HEK293 (cell line): ENCODE measurements around the gene RHEB.

Experiments
- GLIS1 ChIP-seq: fragments of 450-650 bp; formaldehyde crosslinking; IDR thresholded peaks from 2 replicates; pipeline ENCODE4 v1.5.1; 2016; ENCODE audit warnings: missing biosample characterization, missing genetic modification characterization
- ZEB2 ChIP-seq: fragments of 450-650 bp; formaldehyde crosslinking; IDR thresholded peaks from 2 replicates; pipeline ENCODE4 v1.5.1; 2016; ENCODE audit warnings: missing biosample characterization, missing genetic modification characterization
- ZNF146 ChIP-seq: fragments of 450-650 bp; formaldehyde crosslinking; IDR thresholded peaks from 2 replicates; pipeline ENCODE4 v1.5.1; 2016; ENCODE audit warnings: missing biosample characterization, missing genetic modification characterization
- ZNF221 ChIP-seq: fragments of 450-650 bp; formaldehyde crosslinking; IDR thresholded peaks from 2 replicates; pipeline ENCODE4 v1.5.1; 2017; ENCODE audit warnings: missing biosample characterization, missing genetic modification characterization, borderline replicate concordance
- ZNF48 ChIP-seq: fragments of 450-650 bp; formaldehyde crosslinking; IDR thresholded peaks from 2 replicates; pipeline ENCODE4 v1.5.1; 2016; ENCODE audit warnings: missing biosample characterization, missing genetic modification characterization
- ZNF513 ChIP-seq: fragments of 450-650 bp; IDR thresholded peaks from 2 replicates; pipeline ENCODE4 v1.5.1; 2018; ENCODE audit warnings: missing biosample characterization, missing genetic modification characterization
- ZNF549 ChIP-seq: fragments of 450-650 bp; IDR thresholded peaks from 2 replicates; pipeline ENCODE4 v1.5.1; 2018; ENCODE audit warnings: missing biosample characterization, missing genetic modification characterization, mild to moderate bottlenecking, inconsistent platforms, moderate library complexity
- TF ChIP-seq, protein P1 (sequence below): fragments of 450-650 bp; formaldehyde crosslinking; IDR thresholded peaks from 2 replicates; pipeline ENCODE4 v1.5.1; 2016; ENCODE audit warnings: missing biosample characterization, missing genetic modification characterization
- TF ChIP-seq, protein P2 (sequence below): fragments of 450-650 bp; formaldehyde crosslinking; IDR thresholded peaks from 2 replicates; pipeline ENCODE4 v1.5.1; 2016; ENCODE audit warnings: missing biosample characterization, missing genetic modification characterization
- TF ChIP-seq, protein P3 (sequence below): fragments of 450-650 bp; formaldehyde crosslinking; conservative IDR thresholded peaks from 2 replicates; pipeline ENCODE4 v1.5.1; 2016; ENCODE audit warnings: low read depth, missing biosample characterization, missing genetic modification characterization
- TF ChIP-seq, protein P4 (sequence below): fragments of 450-650 bp; formaldehyde crosslinking; IDR thresholded peaks from 2 replicates; pipeline ENCODE4 v1.5.1; 2016; ENCODE audit warnings: missing biosample characterization, missing genetic modification characterization

DNA sequence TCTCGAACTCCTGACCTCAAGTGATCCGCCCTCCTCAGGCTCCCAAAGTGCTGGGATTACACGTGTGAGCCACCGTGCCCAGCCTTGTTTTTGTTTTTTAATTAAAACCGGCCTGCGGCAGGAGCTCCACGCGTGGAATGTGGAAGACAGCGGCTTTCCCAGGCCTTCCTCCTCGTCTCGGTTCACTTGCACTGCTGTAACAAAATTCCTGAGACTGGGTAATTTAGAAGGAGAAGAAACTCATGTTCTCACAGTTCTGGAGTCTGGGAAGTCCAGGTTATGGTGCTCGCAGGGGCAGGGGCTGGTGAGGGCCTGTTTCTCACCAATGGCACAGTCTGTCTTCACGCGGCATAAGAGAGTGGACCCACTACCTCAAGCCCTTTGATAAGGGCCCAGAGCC lies 65.4 kb downstream of the RHEB start:
- TF ChIP-seq, protein P1, sequence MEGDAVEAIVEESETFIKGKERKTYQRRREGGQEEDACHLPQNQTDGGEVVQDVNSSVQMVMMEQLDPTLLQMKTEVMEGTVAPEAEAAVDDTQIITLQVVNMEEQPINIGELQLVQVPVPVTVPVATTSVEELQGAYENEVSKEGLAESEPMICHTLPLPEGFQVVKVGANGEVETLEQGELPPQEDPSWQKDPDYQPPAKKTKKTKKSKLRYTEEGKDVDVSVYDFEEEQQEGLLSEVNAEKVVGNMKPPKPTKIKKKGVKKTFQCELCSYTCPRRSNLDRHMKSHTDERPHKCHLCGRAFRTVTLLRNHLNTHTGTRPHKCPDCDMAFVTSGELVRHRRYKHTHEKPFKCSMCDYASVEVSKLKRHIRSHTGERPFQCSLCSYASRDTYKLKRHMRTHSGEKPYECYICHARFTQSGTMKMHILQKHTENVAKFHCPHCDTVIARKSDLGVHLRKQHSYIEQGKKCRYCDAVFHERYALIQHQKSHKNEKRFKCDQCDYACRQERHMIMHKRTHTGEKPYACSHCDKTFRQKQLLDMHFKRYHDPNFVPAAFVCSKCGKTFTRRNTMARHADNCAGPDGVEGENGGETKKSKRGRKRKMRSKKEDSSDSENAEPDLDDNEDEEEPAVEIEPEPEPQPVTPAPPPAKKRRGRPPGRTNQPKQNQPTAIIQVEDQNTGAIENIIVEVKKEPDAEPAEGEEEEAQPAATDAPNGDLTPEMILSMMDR (tag by site-specific recombination), result no peak
- no peak for TF ChIP-seq ZNF513 (tag by site-specific recombination)
- no peak for TF ChIP-seq ZEB2 (tag by site-specific recombination)
- TF ChIP-seq, protein P2, sequence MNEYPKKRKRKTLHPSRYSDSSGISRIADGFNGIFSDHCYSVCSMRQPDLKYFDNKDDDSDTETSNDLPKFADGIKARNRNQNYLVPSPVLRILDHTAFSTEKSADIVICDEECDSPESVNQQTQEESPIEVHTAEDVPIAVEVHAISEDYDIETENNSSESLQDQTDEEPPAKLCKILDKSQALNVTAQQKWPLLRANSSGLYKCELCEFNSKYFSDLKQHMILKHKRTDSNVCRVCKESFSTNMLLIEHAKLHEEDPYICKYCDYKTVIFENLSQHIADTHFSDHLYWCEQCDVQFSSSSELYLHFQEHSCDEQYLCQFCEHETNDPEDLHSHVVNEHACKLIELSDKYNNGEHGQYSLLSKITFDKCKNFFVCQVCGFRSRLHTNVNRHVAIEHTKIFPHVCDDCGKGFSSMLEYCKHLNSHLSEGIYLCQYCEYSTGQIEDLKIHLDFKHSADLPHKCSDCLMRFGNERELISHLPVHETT, result no peak
- no peak for TF ChIP-seq ZNF221
- TF ChIP-seq ZNF48 (tag by site-specific recombination), result no peak
- TF ChIP-seq ZNF146, result no peak
- TF ChIP-seq, protein P3, sequence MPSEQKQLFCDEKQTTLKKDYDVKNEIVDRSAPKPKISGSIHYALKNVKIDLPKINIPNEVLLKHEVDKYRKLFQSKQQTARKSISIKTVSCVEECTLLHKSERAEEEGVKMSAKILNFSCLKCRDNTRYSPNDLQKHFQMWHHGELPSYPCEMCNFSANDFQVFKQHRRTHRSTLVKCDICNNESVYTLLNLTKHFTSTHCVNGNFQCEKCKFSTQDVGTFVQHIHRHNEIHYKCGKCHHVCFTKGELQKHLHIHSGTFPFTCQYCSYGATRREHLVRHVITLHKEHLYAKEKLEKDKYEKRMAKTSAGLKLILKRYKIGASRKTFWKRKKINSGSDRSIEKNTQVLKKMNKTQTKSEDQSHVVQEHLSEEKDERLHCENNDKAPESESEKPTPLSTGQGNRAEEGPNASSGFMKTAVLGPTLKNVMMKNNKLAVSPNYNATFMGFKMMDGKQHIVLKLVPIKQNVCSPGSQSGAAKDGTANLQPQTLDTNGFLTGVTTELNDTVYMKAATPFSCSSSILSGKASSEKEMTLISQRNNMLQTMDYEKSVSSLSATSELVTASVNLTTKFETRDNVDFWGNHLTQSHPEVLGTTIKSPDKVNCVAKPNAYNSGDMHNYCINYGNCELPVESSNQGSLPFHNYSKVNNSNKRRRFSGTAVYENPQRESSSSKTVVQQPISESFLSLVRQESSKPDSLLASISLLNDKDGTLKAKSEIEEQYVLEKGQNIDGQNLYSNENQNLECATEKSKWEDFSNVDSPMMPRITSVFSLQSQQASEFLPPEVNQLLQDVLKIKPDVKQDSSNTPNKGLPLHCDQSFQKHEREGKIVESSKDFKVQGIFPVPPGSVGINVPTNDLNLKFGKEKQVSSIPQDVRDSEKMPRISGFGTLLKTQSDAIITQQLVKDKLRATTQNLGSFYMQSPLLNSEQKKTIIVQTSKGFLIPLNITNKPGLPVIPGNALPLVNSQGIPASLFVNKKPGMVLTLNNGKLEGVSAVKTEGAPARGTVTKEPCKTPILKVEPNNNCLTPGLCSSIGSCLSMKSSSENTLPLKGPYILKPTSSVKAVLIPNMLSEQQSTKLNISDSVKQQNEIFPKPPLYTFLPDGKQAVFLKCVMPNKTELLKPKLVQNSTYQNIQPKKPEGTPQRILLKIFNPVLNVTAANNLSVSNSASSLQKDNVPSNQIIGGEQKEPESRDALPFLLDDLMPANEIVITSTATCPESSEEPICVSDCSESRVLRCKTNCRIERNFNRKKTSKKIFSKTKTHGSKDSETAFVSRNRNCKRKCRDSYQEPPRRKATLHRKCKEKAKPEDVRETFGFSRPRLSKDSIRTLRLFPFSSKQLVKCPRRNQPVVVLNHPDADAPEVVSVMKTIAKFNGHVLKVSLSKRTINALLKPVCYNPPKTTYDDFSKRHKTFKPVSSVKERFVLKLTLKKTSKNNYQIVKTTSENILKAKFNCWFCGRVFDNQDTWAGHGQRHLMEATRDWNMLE, result no peak
- TF ChIP-seq, protein P4, sequence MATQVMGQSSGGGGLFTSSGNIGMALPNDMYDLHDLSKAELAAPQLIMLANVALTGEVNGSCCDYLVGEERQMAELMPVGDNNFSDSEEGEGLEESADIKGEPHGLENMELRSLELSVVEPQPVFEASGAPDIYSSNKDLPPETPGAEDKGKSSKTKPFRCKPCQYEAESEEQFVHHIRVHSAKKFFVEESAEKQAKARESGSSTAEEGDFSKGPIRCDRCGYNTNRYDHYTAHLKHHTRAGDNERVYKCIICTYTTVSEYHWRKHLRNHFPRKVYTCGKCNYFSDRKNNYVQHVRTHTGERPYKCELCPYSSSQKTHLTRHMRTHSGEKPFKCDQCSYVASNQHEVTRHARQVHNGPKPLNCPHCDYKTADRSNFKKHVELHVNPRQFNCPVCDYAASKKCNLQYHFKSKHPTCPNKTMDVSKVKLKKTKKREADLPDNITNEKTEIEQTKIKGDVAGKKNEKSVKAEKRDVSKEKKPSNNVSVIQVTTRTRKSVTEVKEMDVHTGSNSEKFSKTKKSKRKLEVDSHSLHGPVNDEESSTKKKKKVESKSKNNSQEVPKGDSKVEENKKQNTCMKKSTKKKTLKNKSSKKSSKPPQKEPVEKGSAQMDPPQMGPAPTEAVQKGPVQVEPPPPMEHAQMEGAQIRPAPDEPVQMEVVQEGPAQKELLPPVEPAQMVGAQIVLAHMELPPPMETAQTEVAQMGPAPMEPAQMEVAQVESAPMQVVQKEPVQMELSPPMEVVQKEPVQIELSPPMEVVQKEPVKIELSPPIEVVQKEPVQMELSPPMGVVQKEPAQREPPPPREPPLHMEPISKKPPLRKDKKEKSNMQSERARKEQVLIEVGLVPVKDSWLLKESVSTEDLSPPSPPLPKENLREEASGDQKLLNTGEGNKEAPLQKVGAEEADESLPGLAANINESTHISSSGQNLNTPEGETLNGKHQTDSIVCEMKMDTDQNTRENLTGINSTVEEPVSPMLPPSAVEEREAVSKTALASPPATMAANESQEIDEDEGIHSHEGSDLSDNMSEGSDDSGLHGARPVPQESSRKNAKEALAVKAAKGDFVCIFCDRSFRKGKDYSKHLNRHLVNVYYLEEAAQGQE (tag by site-specific recombination), result no peak
- no peak for TF ChIP-seq ZNF549
- TF ChIP-seq GLIS1 (tag by site-specific recombination), result no peak
